ENCODE measurements around the gene MX1. TPM values are rescaled to one million over a fixed set of nuclear protein-coding genes. Genes with fewer than 3 reads are reported as not detected.

Gene MX1
- total and polyA plus RNA-seq, 12 donors: 14.0 to 44.4 (median 26.4) TPM

- peak in 1 of 7 donors; percentile 17 for DNase-seq
- H3K27me3 ChIP-seq: no peaks in the 10 kb centered on the region
- TF ChIP-seq CTCF (IDR thresholded peaks at IDR 0.05): no peak
- TF ChIP-seq POLR2A (IDR thresholded peaks at IDR 0.05): no peak
- WGBS, 4 donors: 85 to 94% (median 92%) methylated on average over 4 of the region's 4 CpGs
- H3K4me3 ChIP-seq: no peak overlapping the region
- no peaks in the 10 kb centered on the region for H3K4me1 ChIP-seq (replicated peaks in 1 of 2)
- no peaks in the 10 kb centered on the region for H3K9me3 ChIP-seq (replicated peaks in 1 of 3)
- no peaks in the 10 kb centered on the region for H3K36me3 ChIP-seq (replicated peaks in 1 of 2)
- H3K27ac ChIP-seq: no peak overlapping the region
- intact Hi-C loops (cut with DNase I): no loop called here
Measured at GRCh38 chr21:41405321-41405720, 20.7 kb upstream of the MX1 start.

- no peak overlapping the region for H3K4me3 ChIP-seq
- DNase-seq: peak in 3 of 7 donors; percentile 18 to 50 (median 31)
- H3K27ac ChIP-seq: no peak overlapping the region
- no peaks in the 10 kb centered on the region for H3K9me3 ChIP-seq (replicated peaks in 1 of 3)
- no peaks in the 10 kb centered on the region for H3K36me3 ChIP-seq (replicated peaks in 1 of 2)
- H3K4me1 ChIP-seq (replicated peaks in 1 of 2): no peaks in the 10 kb centered on the region
- WGBS, 4 donors: 68 to 78% (median 72%) methylated on average over 6 of the region's 6 CpGs
- intact Hi-C loops (cut with DNase I): no loop called here
- TF ChIP-seq CTCF (IDR thresholded peaks at IDR 0.05) (no peak), POLR2A (IDR thresholded peaks at IDR 0.05) (no peak)
- H3K27me3 ChIP-seq: no peaks in the 10 kb centered on the region
Measured at GRCh38 chr21:41406340-41406739, 19.7 kb upstream of the MX1 start.

- peak in 1 of 7 donors; percentile 5 for DNase-seq
- intact Hi-C loops (cut with DNase I): no loop called here
- no peak overlapping the region for H3K27ac ChIP-seq
- no peaks in the 10 kb centered on the region for H3K9me3 ChIP-seq (replicated peaks in 1 of 3)
- no peaks in the 10 kb centered on the region for H3K36me3 ChIP-seq (replicated peaks in 1 of 2)
- TF ChIP-seq CTCF (IDR thresholded peaks at IDR 0.05) (no peak), POLR2A (IDR thresholded peaks at IDR 0.05) (no peak)
- H3K4me3 ChIP-seq: no peak overlapping the region
- H3K27me3 ChIP-seq: no peaks in the 10 kb centered on the region
- WGBS, 4 donors: 86 to 90% (median 88%) methylated on average over 24 of the region's 24 CpGs
- H3K4me1 ChIP-seq (replicated peaks in 1 of 2): no peaks in the 10 kb centered on the region
Measured at GRCh38 chr21:41407541-41408460, 18.2 kb upstream of the MX1 start.

GRCh38 chr21:41410361-41410760, 15.7 kb upstream of the MX1 start:
- no peaks in the 10 kb centered on the region for H3K27me3 ChIP-seq
- H3K4me3 ChIP-seq: no peak overlapping the region
- DNase-seq: no peak
- H3K9me3 ChIP-seq (replicated peaks in 1 of 3): no peaks in the 10 kb centered on the region
- no peak for TF ChIP-seq CTCF (IDR thresholded peaks at IDR 0.05)
- WGBS, 4 donors: 58 to 64% (median 61%) methylated on average over 1 of the region's 1 CpG
- H3K27ac ChIP-seq: no peak overlapping the region
- H3K36me3 ChIP-seq (replicated peaks in 1 of 2): no peaks in the 10 kb centered on the region
- no peaks in the 10 kb centered on the region for H3K4me1 ChIP-seq (replicated peaks in 1 of 2)
- intact Hi-C loops (cut with DNase I): no loop called here

Data from adrenal gland (tissue), 12 donors.